Erythroblast (primary cell): ENCODE measurements around the gene SOX21.
A peak's percentile ranks its signal among the peaks of the same experiment; 100 is the strongest.

Experiments
- DNase-seq, 2 experiments: peaks; one replicate each; lab custom pipeline; 2025; lab: John Stamatoyannopoulos, UW
- GATA1 ChIP-seq: IDR thresholded peaks from 2 replicates; pipeline ENCODE4 v1.6.1; 2011; ENCODE audit warnings: low read depth, mild to moderate bottlenecking, control low read depth, low read length, moderate library complexity
- POLR2A ChIP-seq: IDR thresholded peaks from 2 replicates; pipeline ENCODE4 v1.6.1; 2011; ENCODE audit warnings: mild to moderate bottlenecking, low read length

SOX21 gene

DNA sequence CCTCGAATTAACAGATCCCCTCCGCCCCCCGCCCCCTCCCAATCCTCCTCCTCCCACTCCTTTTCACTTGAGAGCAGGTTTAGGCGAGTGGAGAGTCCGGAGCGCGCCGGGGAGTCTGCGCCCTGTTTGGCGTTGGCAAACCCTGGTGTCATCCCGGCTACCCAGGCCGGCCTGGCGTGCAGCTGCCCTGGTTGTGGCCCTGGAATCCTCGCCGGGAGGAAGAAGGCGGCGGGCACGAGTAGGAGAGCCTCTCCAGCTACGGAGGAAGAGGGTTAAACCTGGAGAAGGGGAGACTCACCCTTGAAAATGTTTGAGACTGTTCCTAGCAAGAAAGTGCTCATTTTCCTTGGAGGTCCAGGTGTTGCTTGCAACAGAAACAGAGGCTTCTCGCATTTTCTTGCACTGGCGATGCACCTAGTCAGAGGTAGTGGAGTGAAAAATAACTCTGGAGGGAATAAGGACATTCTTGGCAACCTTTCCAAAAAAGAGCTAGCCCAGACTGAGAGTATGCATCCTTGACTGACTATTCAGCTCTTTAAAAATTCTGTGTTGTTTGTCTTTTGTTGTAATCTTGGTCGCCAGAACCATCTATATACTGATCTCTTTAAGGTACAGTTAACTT lies 1.3 kb upstream of the SOX21 start:
- no peak for TF ChIP-seq POLR2A
- no peak for TF ChIP-seq GATA1
- DNase-seq, result no peak

- TF ChIP-seq POLR2A (peak; percentile 37), GATA1 (no peak)
- peak; percentile 67 to 70 for DNase-seq
Measured at GRCh38 chr13:94712812-94713560, 641 bp upstream of the SOX21 start.

DNA sequence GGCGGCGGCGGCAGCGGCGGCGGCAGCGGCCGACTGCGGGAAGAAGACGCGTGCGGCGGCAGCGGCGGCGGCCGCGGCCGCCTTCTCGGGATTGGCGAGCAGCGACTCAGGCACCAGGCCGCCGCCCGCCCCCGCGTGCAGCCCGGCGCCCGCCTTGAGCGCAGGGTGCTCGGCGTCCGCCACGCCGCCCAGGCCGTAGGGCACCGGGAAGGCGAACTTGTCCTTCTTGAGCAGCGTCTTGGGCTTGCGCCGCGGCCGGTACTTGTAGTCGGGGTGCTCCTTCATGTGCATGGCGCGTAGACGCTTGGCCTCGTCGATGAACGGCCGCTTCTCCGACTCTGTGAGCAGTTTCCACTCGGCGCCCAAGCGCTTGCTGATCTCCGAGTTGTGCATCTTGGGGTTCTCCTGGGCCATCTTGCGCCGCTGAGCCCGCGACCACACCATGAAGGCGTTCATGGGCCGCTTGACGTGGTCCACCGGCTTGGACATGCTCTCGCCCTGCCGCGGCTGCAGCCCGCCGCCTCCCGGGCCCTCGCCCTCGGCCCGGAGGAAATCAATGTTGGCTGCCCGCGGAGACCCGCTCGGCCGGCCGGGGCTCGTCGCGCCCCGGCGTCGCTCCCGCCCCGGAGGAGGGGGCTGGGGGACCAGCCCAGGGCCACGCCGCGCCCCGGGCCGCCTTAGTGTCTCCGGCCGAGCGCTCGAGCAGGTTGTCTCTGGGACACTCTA lies 621 bp downstream of the SOX21 start:
- peak; percentile 75 to 81 for DNase-seq
- TF ChIP-seq POLR2A (no peak), GATA1 (no peak)

DNA sequence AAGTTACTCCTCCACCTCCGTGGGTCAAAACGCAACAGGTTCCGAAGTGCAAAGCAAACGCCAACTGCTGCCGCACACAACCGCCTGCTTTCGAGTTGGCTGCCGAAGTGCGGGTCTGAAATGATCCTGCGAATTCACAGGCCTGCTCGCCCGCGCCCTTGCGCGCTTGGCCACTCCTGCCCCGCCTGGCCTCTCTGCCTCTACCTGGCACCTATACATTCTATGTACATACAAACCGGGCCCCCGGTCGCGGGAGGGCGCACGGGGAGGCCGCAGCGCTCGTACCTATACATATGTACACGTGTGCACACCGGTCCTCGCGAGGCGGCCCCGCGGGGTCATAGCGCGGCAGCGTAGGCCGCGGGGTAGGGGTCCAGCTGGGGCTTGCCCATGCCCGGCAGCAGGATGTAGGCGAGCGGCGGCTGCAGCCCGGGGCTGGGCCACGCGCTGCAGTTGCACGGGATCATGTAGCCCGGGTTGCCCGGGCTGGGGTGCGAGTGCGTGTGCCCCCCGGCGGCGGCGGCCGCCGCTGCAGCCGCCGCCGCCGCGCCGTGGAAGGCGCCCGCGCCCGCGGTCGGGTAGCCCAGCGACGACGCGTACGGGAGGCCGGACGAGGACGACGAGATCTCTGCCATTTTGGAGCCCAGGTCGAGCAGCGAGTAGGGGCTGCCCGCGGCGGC lies 1.3 kb downstream of the SOX21 start:
- DNase-seq, result peak; percentile 75 to 83
- no peak for TF ChIP-seq POLR2A
- no peak for TF ChIP-seq GATA1

GRCh38 chr13:94710065-94710781 lies 2.1 kb downstream of the SOX21 start:
- peak in 1 of 2 experiments; percentile 39 for DNase-seq
- TF ChIP-seq POLR2A, result no peak
- no peak for TF ChIP-seq GATA1

DNA sequence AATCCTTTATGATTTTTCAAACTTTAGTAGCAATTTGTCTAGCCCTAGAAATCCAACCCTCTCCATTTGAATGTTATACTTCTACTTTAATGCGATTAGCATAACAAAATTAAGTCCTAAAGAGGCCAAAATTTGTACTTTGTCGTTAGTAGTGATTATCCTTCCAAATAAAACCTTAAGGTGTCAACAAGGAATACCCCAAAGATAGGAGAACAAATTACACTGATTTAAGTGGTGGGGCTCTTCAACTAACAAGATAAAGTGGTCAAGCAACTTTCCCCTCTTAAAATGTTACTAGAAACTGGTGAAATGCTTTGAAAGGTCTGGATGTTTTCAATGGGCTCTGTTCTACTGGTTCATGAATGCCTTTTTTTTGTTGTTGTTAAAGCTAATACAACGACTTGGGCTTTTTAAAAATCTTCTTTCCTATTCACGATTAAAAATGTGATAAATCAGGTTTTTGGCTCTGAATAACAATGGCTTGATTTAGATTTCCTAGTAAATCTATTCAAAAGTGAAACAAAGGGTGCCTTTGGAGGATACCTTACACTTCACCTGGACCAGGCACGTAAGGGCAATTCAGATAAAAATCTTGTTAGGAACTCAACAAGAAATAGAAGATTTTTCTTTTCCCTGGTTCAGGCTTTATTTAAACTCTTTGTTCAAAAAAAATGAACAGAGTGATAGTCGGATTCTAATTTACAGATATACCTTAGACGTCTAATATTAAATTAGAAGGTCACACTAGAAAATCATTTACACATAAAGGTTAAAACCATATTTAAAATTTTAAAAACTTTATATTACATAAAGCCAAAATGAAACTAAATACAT lies 3.1 kb downstream of the SOX21 start:
- DNase-seq, result no peak
- TF ChIP-seq GATA1, result no peak
- TF ChIP-seq POLR2A, result no peak

- TF ChIP-seq GATA1, result no peak
- no peak for TF ChIP-seq POLR2A
- peak; percentile 19 to 26 for DNase-seq
Measured at GRCh38 chr13:94708031-94708859, 4.1 kb downstream of the SOX21 start.

DNA sequence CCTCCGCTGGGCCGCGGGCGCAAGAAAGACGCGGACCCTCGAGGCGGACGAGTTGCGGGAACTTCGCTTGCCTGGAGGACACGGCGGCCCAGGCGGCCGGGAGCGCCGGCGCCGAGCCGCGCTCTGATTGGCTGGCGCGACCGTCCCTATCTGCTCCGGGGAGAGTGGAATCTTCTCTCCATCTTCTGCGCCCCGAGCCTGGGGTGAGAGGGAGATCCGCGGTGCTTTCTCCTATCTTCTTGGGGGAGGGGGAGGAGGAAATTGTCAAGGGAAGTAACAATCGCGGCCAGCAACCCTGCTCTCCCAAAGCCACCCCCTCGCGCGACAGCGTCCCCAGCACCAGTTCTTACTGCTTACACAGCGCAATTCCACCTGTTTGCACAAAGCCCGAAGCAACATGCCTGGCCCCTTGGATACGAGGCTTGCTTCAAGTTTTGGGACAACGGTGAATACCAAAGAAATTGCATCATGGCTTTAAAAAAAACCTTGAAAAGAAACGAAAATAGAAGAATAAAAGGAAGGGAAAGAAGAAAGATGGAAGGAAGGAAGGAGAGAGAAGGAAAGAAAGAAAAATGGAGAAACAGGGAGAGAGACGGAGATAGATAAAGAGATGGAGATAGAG lies 4.8 kb downstream of the SOX21 start:
- peak; percentile 32 to 47 for DNase-seq
- no peak for TF ChIP-seq POLR2A
- TF ChIP-seq GATA1, result no peak

GRCh38 chr13:94706843-94707399 lies 5.4 kb downstream of the SOX21 start:
- TF ChIP-seq GATA1 (no peak), POLR2A (no peak)

DNA sequence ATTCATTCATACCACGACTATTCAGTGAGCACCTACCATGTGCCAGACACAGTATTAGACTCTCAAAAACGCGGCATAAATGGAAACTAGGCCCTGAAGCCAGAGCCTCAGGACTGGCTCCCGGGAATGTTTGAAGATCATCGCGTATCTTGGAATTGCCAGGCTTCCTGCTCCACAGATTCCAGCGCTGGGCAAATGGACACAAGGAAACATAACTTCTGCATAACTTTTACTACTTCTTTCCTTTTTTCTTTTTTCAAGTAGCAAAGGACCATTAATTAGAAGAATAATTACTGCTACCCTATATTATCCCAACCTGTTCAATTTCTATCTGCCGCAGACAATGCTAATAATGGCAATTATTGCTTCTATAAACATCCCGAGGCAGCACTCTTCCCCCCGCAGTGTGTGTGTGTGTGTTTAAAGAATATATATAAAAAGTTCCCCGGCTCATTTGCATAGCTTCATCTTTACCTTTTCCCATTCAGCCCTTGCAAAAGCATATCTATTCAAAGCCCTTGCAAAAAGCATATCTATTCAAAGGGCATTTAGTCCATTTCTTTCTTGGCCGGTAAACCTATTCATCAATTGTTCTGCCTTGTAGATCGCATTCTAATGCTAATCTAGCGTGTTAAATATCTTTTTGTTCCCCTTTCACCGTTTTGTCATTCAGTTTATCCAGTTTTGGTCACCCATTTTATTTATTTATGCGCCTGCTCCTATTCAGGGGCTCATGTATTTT lies 6.1 kb downstream of the SOX21 start:
- no peak for DNase-seq
- TF ChIP-seq POLR2A (no peak), GATA1 (no peak)

More at GRCh38 chr13:94706843-94707399, 5.4 kb downstream of the SOX21 start:
- peak in 1 of 2 experiments; percentile 34 for DNase-seq
